Neural progenitor cell (in vitro differentiated cells): Measurements from ENCODE around the gene RAPGEF4.

Source experiments
- CTCF ChIP-seq: fragments of 200-600 bp; sonication (generic); IDR thresholded peaks from 2 replicates; pipeline ENCODE4 v1.5.1; 2017; ENCODE audit warnings: antibody characterized with exemption, mild to moderate bottlenecking
- EZH2 ChIP-seq: fragments of 200-600 bp; sonication (generic); IDR thresholded peaks from 2 replicates; pipeline ENCODE4 v1.6.1; 2017; ENCODE audit warnings: antibody characterized with exemption, mild to moderate bottlenecking, moderate library complexity

GRCh38 chr2:172751564-172751963, 15.9 kb downstream of the RAPGEF4 start:
- TF ChIP-seq CTCF: no peak
- TF ChIP-seq EZH2: no peak
